Type B pancreatic cell (in vitro differentiated cells): ENCODE data around the gene EPHB6. TPM values are rescaled to one million over a fixed set of nuclear protein-coding genes. Genes with fewer than 3 reads are reported as not detected.
A peak's percentile ranks its signal among the peaks of the same experiment; 100 is the strongest.

ENCODE experiments used
- DNase-seq: peaks from one replicate; pipeline ENCODE4 v3.0.0; 2021; ENCODE audit warnings: mixed read lengths; ENCODE audit not compliant: unreplicated experiment; ENCODE audit errors: extremely low spot score
- H3K27ac Mint-ChIP-seq: 2 replicates; pipeline ENCODE4 v1.8.0; 2021; ENCODE audit warnings: mild to moderate bottlenecking, mixed read lengths
- H3K27me3 Mint-ChIP-seq: 2 replicates; pipeline ENCODE4 v1.8.0; 2021; ENCODE audit warnings: mixed read lengths
- H3K36me3 Mint-ChIP-seq: 2 replicates; pipeline ENCODE4 v1.8.0; 2021; ENCODE audit warnings: mixed read lengths
- H3K4me1 Mint-ChIP-seq: one replicate; pipeline ENCODE4 v1.8.0; 2021; ENCODE audit warnings: mixed read lengths; ENCODE audit not compliant: unreplicated experiment
- H3K4me3 Mint-ChIP-seq: 2 replicates; pipeline ENCODE4 v1.8.0; 2021; ENCODE audit warnings: mild to moderate bottlenecking, mixed read lengths
- H3K9me3 Mint-ChIP-seq: 2 replicates; pipeline ENCODE4 v1.8.0; 2021; ENCODE audit warnings: mixed read lengths
- CTCF ChIP-seq: fragments of 200-600 bp; sonication (generic); conservative IDR thresholded peaks from 2 replicates; pipeline ENCODE4 v1.5.0; 2021; ENCODE audit warnings: antibody characterized with exemption, mild to moderate bottlenecking
- total RNA-seq: library from RNA; stranded (reverse); gene quantifications from 2 replicates; pipeline ENCODE4 v1.2.1, GENCODE V29; 2021; ENCODE audit warnings: low replicate concordance

Gene EPHB6
- total RNA-seq, 1 donor from 2014 or later, result 8.4 TPM

- TF ChIP-seq CTCF, result no peak
- Mint-ChIP-seq H3K27ac (peak overlapping the region; percentile 74), H3K4me3 (no peak overlapping the region), H3K27me3 (no peaks in the 10 kb centered on the region), H3K9me3 (peaks cover 3% of the 10 kb centered on the region), H3K36me3 (no peaks in the 10 kb centered on the region), H3K4me1 (no peaks in the 10 kb centered on the region)
- DNase-seq, result no peak
These were observed 55.6 kb downstream of the EPHB6 start for GRCh38 chr7:142910481-142910880.

- DNase-seq, result no peak
- Mint-ChIP-seq H3K36me3 (no peaks in the 10 kb centered on the region), H3K9me3 (peaks cover 3% of the 10 kb centered on the region), H3K27ac (peak overlapping the region; percentile 20), H3K27me3 (no peaks in the 10 kb centered on the region), H3K4me3 (no peak overlapping the region), H3K4me1 (no peaks in the 10 kb centered on the region)
- TF ChIP-seq CTCF, result no peak
These were observed 58.2 kb downstream of the EPHB6 start for GRCh38 chr7:142913051-142913450.

- peak overlapping the region; percentile 21 for H3K4me3 Mint-ChIP-seq
- H3K9me3 Mint-ChIP-seq, result peaks cover 3% of the 10 kb centered on the region
- H3K36me3 Mint-ChIP-seq, result no peaks in the 10 kb centered on the region
- TF ChIP-seq CTCF, result no peak
- H3K27ac Mint-ChIP-seq, result peak overlapping the region; percentile 20
- no peaks in the 10 kb centered on the region for H3K4me1 Mint-ChIP-seq
- no peak for DNase-seq
- no peaks in the 10 kb centered on the region for H3K27me3 Mint-ChIP-seq
These were observed 58.7 kb downstream of the EPHB6 start for GRCh38 chr7:142913566-142913965.

GRCh38 chr7:142914121-142914520 lies 59.2 kb downstream of the EPHB6 start:
- no peaks in the 10 kb centered on the region for H3K27me3 Mint-ChIP-seq
- H3K27ac Mint-ChIP-seq, result peak overlapping the region; percentile 54
- H3K9me3 Mint-ChIP-seq, result peaks cover 3% of the 10 kb centered on the region
- no peak for TF ChIP-seq CTCF
- DNase-seq, result no peak
- no peaks in the 10 kb centered on the region for H3K36me3 Mint-ChIP-seq
- H3K4me3 Mint-ChIP-seq, result peak overlapping the region; percentile 2
- no peaks in the 10 kb centered on the region for H3K4me1 Mint-ChIP-seq

GRCh38 chr7:142915315-142915714 lies 60.4 kb downstream of the EPHB6 start:
- no peaks in the 10 kb centered on the region for H3K36me3 Mint-ChIP-seq
- no peak for DNase-seq
- no peak overlapping the region for H3K27ac Mint-ChIP-seq
- H3K27me3 Mint-ChIP-seq, result no peaks in the 10 kb centered on the region
- H3K9me3 Mint-ChIP-seq, result no peaks in the 10 kb centered on the region
- TF ChIP-seq CTCF, result no peak
- no peak overlapping the region for H3K4me3 Mint-ChIP-seq
- no peaks in the 10 kb centered on the region for H3K4me1 Mint-ChIP-seq

GRCh38 chr7:142916508-142916907 lies 61.6 kb downstream of the EPHB6 start:
- H3K36me3 Mint-ChIP-seq, result no peaks in the 10 kb centered on the region
- no peak overlapping the region for H3K4me3 Mint-ChIP-seq
- no peak for TF ChIP-seq CTCF
- H3K27me3 Mint-ChIP-seq, result no peaks in the 10 kb centered on the region
- no peaks in the 10 kb centered on the region for H3K9me3 Mint-ChIP-seq
- DNase-seq, result no peak
- no peaks in the 10 kb centered on the region for H3K4me1 Mint-ChIP-seq
- no peak overlapping the region for H3K27ac Mint-ChIP-seq
